Measurements from ENCODE around the gene DLG4.

DLG4 gene

DNA sequence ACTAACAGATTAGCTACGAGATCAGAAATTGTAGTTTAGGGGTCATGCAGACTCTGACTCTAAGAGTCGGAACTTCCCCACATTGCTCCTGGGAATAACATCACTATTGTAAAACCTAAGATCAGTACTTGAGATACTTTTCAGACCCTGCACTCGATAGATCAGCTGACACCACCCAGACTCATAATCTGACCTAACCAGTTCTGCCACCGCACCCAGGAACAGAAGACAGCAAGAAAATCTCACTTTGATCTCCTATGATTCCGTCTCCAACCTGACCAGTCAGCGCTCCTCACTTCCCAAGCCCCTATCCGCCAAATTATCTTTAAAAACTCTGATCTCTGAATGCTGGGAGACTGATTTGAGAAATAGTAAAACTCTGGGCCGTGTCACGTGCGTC lies 77.8 kb downstream of the DLG4 start:
- no peak for DNase-seq

DNA sequence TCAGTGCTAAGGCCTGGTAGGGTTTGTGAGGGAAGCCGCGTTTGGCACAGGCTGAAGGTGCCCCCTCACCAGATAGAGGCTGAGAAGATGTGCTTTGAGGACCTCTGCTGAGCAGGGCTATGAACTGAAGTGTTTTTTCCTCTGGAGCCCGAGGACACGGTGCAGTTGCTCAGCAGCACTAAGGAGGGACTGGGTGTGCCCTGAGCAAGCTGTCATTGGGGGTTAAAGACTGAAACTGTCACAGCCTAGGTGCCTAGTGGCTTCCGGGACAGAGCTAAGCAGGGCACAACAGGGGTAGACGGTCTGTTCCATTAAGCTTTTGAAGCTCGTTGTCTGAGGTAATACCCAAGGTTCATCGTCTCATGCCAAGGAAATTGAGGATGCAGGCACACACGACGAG lies 80.2 kb downstream of the DLG4 start:
- DNase-seq = no peak

DNA sequence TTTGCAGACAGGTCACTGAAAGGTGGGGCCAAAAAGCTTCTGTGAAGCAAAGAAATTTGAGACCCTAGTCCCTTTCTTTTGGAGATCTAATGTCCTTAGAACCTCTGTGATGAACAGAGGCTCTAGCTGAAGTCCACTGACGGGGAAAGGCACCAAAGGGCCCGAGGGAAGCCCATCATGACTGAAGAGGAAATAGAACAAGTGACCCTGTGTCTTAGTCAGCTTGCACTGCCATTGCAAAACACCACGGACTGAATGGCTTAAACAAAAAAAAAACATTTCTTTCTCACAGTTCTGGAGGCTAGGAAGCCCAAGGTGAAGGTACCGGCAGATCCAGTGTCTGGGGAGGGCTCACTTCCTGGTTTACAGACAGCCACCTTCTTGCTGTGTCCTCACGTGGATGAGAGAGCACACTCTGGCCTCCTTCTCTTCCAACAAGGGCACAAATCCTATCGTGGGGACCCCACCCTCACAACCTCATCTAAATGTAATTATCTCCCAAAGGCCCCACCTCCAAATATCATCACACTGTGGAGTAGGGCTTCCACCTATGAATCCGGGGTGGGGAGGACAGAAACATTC lies 80.7 kb downstream of the DLG4 start:
- no peak for DNase-seq

DNA sequence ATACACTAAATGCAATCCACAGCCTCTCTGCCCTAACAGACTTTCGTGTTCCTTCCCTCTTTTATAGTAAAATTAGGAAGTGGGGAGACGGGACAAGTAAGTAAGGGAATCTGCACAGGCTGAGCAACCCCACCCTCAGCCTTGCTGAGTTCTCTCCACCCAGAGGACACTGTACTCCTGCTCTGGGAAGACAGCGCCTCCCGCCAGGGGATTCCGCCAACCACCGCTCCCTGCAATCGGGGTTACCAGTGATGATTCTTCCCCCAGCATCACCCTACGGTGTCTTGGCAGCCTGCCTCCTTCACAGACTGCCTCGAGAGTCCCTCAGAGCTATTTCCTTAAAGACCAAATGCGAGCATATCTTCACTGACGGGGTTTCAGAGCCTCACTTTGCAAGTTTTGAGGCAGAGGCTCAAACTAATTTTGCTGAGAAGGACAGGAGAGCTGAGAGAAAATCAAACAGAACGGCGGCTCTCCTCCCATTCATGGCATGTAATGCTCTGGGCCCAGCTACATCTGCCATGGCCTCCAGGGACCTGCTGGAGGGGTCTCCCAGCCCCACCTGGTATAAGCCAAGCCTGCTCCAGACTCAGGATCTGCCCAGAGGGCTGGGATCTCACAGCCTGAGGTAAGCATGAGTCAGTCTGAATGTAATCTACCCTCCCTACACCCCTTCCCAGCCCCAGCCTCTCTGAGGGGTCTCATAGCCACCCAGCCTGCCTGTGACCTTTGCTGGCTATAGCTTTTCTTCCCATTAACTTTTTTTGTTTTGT lies 82.3 kb downstream of the DLG4 start:
- no peak for DNase-seq
